GM12874 (cell line): ENCODE data around the gene PRTG.

Experiments used
- CTCF ChIP-seq: IDR thresholded peaks from 2 replicates; pipeline ENCODE4 v1.5.1; 2011; ENCODE audit warnings: low read depth, mild to moderate bottlenecking, control low read depth, low read length, moderate library complexity; ENCODE audit not compliant: insufficient read depth

Gene PRTG

GRCh38 chr15:55589287-55589686 is 153.7 kb downstream of the PRTG start:
- TF ChIP-seq CTCF, result no peak

DNA sequence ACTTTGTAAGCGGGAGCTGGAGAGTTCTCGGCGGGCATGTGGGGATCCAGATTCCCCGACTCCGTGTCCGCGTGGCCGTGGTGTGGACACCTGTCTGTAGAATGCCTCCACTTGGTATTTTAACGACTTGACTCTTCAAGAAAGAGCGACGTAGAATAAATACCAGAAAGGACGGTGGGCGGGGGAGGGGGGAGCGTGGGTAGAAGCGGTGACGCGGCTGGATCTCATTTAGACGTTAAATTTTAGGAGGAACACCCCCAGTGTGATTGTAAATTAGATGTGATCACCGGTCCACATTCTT is 154.2 kb downstream of the PRTG start:
- TF ChIP-seq CTCF, result no peak

GRCh38 chr15:55588070-55588814 is 154.7 kb downstream of the PRTG start, which contains the start of gene PYGO1:
Gene PYGO1, minus strand, starts transcription at chr15:55588345. Its CDS starts 462 bp downstream, at chr15:55587883.
- TF ChIP-seq CTCF, result no peak

GRCh38 chr15:55587321-55588069 is 155.5 kb downstream of the PRTG start:
- no peak for TF ChIP-seq CTCF

DNA sequence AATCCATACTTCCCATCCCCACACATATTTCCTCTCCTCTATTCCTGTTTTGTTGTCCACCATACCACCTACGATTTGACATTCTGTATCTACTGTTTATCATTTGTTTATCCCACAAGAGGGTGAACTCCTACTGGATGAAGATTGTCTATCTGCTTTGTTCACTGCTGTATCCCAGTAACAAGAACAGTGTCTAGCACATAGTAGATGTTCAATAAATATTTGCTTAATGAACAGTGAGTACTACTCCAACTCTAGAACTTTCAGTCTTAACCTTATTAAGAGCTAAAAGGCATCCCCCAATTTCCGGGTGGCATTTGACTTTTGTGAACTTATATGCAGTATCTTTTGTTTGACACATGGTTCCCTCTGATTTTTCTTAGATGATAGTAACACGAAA is 156.1 kb downstream of the PRTG start:
- no peak for TF ChIP-seq CTCF

DNA sequence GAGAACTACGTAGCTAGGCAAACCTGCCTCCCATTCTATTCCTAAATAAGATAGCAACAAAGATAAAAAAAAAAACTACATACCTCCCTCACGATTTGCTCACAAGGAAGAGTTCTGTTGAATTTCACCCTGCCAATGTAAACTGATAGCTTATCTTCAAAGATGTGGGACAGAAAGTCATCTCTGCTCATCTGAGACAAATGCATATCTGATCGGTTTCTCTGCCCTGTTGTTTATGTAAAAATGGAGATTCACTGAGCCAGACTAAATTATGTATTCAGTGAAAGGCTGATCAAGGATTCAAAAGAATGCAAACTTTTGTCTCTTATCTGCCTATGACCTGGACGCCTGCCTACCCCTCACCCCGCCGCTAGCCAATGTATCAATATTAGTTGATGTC is 166.0 kb downstream of the PRTG start:
- TF ChIP-seq CTCF, result no peak

GRCh38 chr15:55574096-55574495 is 168.9 kb downstream of the PRTG start:
- no peak for TF ChIP-seq CTCF
